Mesothelial cell of epicardium (in vitro differentiated cells): Measurements from ENCODE around the gene CDH26. TPM values are rescaled to one million over a fixed set of nuclear protein-coding genes. Genes with fewer than 3 reads are reported as not detected.

Source experiments
- DNase-seq, 2 experiments: peaks; one replicate each; pipeline ENCODE4 v3.0.0; 2021; ENCODE audit warnings: low spot score in 2 of 2; ENCODE audit not compliant: unreplicated experiment in 2 of 2
- H3K27ac Mint-ChIP-seq: 2 replicates; pipeline ENCODE4 v1.8.0; 2021; ENCODE audit warnings: mixed read lengths
- H3K27me3 Mint-ChIP-seq: 2 replicates; pipeline ENCODE4 v1.8.0; 2021; ENCODE audit warnings: low read depth, mixed read lengths
- H3K36me3 Mint-ChIP-seq: 2 replicates; pipeline ENCODE4 v1.8.0; 2021; ENCODE audit warnings: mixed read lengths
- H3K4me1 Mint-ChIP-seq: 2 replicates; pipeline ENCODE4 v1.8.0; 2021; ENCODE audit warnings: mixed read lengths
- H3K4me3 Mint-ChIP-seq: 2 replicates; pipeline ENCODE4 v1.8.0; 2021; ENCODE audit warnings: mild to moderate bottlenecking, moderate library complexity, mixed read lengths
- H3K9me3 Mint-ChIP-seq: 2 replicates; pipeline ENCODE4 v1.8.0; 2021; ENCODE audit warnings: mixed read lengths
- CTCF ChIP-seq: fragments of 200-600 bp; sonication (generic); IDR thresholded peaks from one replicate; pipeline ENCODE4 v1.5.0; 2021; ENCODE audit warnings: antibody characterized with exemption; ENCODE audit not compliant: unreplicated experiment
- total RNA-seq: library from RNA; stranded (reverse); gene quantifications from 3 replicates; pipeline ENCODE4 v1.2.1, GENCODE V29; 2021

Gene CDH26
- total RNA-seq, 1 donor from 2014 or later, result 0.49 TPM

GRCh38 chr20:60034231-60035110 lies 76.2 kb downstream of the CDH26 start:
- Mint-ChIP-seq H3K4me1 (peaks cover 2% of the 10 kb centered on the region), H3K36me3 (no peaks in the 10 kb centered on the region), H3K9me3 (no peaks in the 10 kb centered on the region), H3K4me3 (no peak overlapping the region), H3K27ac (no peak overlapping the region), H3K27me3 (peaks cover 31% of the 10 kb centered on the region)
- TF ChIP-seq CTCF, result no peak
- DNase-seq, result no peak

GRCh38 chr20:60035486-60035885 lies 77.3 kb downstream of the CDH26 start:
- H3K36me3 Mint-ChIP-seq, result no peaks in the 10 kb centered on the region
- TF ChIP-seq CTCF, result no peak
- H3K9me3 Mint-ChIP-seq, result no peaks in the 10 kb centered on the region
- peaks cover 2% of the 10 kb centered on the region for H3K4me1 Mint-ChIP-seq
- H3K27ac Mint-ChIP-seq, result no peak overlapping the region
- H3K27me3 Mint-ChIP-seq, result peaks cover 35% of the 10 kb centered on the region
- H3K4me3 Mint-ChIP-seq, result no peak overlapping the region
- no peak for DNase-seq

GRCh38 chr20:60036346-60036745 lies 78.1 kb downstream of the CDH26 start:
- Mint-ChIP-seq H3K9me3 (no peaks in the 10 kb centered on the region), H3K36me3 (no peaks in the 10 kb centered on the region), H3K4me1 (peaks cover 8% of the 10 kb centered on the region), H3K27me3 (peaks cover 35% of the 10 kb centered on the region), H3K27ac (no peak overlapping the region), H3K4me3 (no peak overlapping the region)
- no peak for TF ChIP-seq CTCF
- no peak for DNase-seq

- Mint-ChIP-seq H3K4me1 (peaks cover 14% of the 10 kb centered on the region), H3K4me3 (no peak overlapping the region), H3K9me3 (no peaks in the 10 kb centered on the region), H3K27ac (no peak overlapping the region), H3K36me3 (no peaks in the 10 kb centered on the region), H3K27me3 (peaks cover 38% of the 10 kb centered on the region)
- TF ChIP-seq CTCF, result no peak
- DNase-seq, result no peak
Measured at GRCh38 chr20:60036746-60037499, 78.7 kb downstream of the CDH26 start.

- Mint-ChIP-seq H3K27ac (no peak overlapping the region), H3K4me1 (peaks cover 16% of the 10 kb centered on the region), H3K9me3 (peaks cover under 1% of the 10 kb centered on the region), H3K4me3 (no peak overlapping the region), H3K27me3 (peaks cover 38% of the 10 kb centered on the region), H3K36me3 (no peaks in the 10 kb centered on the region)
- no peak for TF ChIP-seq CTCF
- no peak for DNase-seq
Measured at GRCh38 chr20:60038400-60039008, 80.3 kb downstream of the CDH26 start.
